Activated CD4-positive, alpha-beta T cell treated with anti-CD3 and anti-CD28 coated beads, Interleukin-2, amount 50 U/mL, for 1 hour (primary cell): ENCODE results near the gene RAB8A.
"Not testable (repeated sequence)": the region's sequence is repeated elsewhere in the genome, so short reads cannot be mapped to it uniquely, and the experiment has no call there.

Experiments
- DNase-seq: peaks from one replicate; pipeline ENCODE4 v3.0.0-alpha.2; 2020

RAB8A gene

GRCh38 chr19:16113727-16114126 lies 2.0 kb downstream of the RAB8A start:
- no peak for DNase-seq

DNA sequence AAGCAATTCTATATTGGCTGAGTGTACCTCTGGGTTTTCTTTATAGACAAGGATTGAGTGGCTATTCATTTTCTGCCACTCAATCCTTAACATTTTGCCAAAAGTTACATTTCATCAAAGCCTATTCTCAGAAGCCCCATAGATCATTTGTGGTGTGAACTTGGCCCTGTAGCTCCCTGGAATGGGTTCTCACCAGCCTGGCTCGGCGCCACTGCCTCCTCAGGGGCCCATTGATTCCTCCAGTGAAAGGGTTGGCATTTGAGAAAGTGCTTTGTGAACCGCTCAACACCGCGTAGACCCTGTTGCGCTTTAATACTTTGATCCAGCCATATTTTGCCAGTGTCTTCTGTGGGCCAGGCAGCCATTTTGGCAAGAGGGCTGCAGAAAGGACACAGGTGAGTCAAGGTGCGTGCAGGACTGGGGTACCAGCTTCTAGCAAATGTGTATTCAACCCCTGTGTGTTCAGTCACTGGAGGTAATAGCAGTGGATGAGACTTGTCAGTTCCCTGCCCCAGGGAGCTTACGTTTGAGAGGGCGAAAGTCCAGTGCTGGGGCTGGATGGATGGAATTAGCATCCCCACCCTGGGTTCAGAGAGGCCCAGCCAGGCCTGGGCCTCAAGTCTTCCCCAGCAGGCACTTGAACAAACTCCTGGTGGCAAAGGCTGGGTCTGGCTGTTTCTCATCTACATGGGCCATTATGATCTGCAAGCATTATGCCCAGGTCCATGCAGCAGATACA lies 3.8 kb downstream of the RAB8A start:
- no peak for DNase-seq

DNA sequence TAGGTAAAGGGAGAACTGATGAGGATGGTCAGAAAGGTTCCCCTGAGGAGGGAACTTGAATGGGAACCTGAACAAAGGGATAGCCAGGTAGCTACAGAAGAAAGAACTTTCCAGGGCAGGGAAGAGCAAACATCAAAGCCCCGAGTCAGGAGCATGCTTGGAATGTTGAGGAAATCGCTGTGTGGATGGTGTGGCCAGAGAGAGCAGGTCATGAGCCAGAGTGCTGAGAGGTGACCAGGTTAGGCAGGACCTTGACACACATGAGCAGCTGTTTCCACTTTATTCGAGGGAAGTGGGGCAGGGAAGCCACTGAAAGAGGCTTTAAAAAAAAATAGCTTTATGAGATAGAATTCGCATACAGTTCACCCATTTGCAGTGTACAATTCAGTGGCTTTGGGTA lies 4.4 kb downstream of the RAB8A start:
- no peak for DNase-seq

DNA sequence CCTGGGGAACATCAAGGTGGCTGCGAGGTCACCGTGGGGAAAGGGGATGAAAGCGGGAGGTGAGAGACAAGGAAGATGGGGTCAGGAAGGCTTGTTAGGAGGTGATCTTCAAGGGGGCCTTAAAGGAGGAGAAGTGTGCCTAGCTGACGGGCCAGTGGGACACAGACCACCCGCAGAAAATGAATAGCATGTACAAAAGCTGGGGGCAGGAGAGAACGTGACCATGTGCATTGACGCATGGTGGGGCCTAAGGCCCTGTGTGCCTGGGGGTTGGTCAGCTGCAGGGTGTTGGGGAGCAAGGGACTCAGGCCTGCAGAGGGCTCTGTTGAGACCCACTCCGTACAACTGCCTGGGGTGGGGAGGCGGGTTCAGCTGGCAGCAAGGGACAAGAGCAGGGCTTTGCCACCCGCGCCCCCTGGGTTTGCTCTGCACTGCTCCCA lies 5.9 kb downstream of the RAB8A start:
- DNase-seq: no peak

- DNase-seq: no peak
These were observed 6.9 kb downstream of the RAB8A start for GRCh38 chr19:16118489-16119033.

- DNase-seq: not testable (repeated sequence)
These were observed 7.6 kb downstream of the RAB8A start for GRCh38 chr19:16119075-16119857.

DNA sequence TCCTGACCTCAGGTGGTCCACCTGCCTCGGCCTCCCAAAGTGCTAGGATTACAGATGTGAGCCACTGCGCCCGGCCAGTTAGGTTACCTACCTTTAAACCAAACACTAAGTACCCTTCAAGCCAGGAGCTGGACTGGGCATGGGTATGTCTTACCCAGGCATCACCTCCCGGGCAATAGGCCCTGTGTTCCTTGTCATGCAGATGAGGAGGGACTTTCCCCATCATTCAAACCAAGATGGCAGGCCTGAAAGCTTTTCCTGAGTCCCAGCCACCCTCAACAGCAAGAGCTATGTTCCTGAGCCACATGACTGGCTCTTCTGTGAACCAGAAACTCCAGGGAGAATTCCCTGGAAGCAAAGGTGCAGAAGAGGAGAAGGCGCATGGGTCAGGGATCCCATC lies 9.5 kb downstream of the RAB8A start:
- no peak for DNase-seq

DNA sequence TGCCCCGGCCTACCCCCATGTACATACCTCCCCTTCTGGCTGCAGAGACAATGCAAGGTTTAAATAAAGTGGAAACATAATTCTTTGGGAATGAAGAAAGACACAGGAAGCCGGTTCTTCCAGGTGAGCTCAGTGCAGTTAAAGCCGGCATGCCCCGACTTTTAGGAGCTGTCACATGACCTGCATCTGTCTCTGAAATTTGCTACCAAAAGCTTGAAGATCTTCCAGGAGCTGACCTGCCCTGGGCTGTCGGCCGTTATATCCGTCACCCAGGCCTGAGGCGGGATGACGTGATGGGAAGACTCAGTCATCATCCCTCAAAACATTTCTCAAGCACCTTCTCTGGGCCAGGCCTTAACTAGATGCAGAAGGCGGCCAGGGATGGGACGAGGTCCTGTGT lies 10.3 kb downstream of the RAB8A start:
- no peak for DNase-seq

DNA sequence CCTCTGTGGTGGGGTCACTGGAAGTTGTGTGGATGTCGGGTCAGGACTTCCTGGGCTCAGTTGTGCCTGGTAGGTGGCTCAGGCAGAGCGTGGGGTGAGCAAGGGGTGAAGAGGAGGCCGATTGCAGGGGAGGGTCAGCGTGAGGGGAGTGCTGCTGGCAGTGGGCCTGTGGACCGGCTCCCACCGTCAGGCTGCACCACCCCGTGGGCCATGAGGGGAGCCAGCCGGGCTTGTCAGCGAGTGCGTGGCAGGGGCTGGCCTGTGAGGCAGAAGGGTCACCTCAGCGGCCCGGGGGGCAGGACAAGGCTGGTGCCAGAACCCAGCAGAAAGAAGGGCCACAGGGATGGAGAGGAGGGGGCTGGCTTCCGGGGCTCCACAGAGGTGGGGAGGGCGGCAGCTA lies 13.3 kb downstream of the RAB8A start:
- DNase-seq: no peak

GRCh38 chr19:16125737-16126495 lies 14.2 kb downstream of the RAB8A start:
- DNase-seq: no peak

DNA sequence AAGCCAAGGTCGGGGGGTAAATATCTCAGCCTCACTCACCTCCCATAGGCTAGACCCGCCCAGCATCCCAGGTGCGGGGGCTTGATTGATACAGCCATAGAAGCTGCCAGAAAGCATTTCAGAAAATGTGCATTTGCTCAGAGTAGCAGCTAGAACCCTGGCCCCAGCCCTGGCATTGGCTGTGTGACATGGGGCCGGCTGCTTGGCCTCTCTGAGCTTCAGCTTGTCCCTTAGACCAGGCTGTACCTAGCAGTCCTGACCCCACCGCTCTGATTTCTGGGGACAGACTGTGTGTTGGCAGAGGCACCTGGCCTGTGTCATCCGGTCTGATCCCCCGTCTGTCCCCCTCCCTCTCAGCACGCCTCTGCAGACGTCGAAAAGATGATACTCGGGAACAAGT lies 15.4 kb downstream of the RAB8A start:
- no peak for DNase-seq

DNA sequence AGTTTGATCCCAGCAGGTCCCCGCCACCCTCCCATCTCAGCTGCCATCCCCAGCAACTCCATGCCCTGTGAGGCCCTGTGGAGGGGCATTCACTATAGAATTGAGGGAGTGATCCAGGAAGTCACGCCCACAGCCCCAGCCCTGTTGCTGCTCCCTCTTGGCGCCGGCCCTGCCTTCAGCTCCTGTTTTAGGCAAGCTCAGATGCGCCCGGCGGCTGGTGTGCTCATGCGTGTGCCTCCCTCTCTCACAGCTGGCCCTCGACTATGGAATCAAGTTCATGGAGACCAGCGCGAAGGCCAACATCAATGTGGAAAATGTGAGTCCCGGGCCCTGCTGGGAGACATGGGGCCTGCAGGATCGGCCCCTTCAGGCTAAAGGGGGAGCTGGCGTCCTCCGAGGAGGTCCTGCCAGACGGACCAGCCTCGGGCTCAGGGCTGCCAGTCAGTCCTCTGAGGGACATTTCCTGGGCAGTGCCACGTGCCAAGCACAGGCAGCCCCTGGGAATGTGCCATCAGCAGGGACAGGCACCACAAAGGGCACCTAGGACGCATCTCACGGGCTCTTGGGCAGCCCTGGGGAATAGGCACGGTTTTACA lies 16.2 kb downstream of the RAB8A start:
- DNase-seq: no peak

- DNase-seq: no peak
These were observed 20.0 kb downstream of the RAB8A start for GRCh38 chr19:16131648-16132047.

DNA sequence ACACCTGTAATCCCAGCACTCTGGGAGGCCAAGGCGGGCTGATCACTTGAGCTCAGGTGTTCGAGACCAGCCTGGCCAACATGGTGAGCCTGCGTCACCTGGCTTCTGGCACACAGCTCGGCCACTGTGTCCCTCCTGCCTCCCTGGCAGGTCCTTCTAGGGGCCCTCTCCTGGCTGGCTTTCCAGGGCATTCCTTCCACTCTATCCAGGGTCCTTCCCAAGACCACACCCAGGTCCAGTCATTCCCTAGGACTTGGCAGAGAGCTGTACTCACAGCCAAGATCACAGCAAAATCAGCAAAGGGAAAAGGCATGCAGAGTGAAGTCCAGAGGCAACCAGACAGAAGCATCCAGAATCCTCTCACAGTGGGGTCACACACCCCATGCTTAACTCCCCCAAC lies 22.1 kb downstream of the RAB8A start:
- DNase-seq: no peak

- DNase-seq: no peak
These were observed 22.8 kb downstream of the RAB8A start for GRCh38 chr19:16134510-16134909.

DNA sequence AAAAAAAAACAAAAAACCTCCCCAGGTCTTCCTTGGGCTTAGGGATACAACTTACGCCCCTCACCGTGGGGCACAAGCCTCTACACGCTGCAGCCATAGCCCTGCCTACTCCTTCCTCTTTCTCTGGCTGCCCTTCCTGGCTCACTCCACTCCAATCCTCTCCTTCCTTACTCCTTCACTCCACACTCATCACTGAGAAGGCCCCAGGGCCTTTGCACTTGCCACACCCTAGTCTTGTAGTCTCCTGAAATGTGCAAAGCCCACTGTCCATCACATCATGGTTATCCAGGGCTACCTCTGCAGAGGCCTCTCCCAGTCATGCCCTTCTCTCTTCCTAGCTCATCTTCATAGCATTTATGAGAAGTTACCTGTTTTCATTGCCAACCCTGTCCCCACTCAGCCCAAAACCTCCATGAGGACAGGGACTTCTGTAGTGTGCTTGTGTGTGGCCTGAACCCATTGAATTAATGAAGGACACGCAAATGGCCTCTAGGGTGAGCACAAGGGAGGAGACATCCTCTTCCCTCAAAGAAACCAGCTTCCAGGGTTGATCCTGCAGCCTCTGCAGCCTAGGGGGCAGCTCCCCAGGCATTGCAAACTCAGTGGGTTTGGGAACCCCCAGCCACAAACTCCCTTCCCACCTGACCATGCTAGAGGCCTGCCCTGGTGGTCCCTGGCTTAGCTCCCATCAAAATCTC lies 23.9 kb downstream of the RAB8A start:
- DNase-seq: no peak

DNA sequence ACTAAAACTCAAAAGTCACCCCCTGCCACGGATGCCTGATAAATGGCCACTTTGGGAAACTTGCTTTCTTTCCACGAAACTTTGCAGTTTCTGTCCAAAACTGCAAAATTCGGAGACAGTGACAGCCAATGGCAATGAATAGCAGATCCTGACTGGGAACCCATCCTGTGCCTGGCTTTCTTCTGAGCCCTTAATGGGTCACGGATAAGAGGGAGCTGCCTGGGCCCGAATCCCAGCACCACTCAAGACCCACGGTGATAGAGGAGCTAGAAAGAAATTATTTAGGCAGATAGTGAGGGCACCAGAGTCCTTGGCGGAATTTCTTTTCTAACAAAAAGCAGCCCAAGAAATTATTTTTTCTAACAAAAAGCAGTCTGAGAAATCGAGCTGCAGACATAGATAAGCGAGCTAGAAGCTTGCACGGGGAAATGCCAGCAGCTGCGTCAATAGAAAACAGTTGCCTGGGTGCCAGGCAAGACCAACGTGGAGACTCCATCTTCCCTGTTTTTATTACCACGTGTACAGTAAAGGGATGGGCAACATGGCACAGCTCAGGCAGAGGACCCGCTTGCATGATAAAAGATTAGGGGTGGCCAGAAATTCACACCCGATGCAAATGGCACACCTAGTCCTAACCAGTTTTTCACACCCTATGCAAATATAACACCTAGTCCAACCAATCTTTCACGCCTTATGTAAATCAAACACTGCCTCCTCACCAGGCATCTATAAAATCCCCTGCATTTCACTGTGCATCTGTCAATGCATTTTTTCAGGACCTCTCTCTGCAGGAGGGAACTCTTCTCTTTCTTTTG lies 24.7 kb downstream of the RAB8A start:
- no peak for DNase-seq

DNA sequence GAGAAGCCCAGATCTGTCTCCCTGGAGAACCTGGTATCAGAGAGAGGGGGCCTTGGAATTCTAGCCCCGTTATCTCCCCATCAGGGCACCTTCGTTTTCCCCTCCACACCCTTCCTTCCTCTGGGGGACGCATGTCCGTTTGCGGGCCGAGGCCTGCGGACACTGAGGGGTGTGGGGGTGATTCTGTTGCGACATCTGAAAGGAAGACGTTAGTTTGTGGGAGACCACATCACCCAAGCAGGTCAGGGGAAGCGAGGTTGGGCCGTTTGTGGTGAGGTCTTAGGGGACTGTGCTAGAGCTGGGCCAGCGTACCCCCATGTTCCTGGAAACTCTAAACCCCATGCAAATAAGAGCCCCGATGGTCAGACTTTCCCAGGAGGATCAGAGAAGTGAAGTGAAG lies 28.1 kb downstream of the RAB8A start:
- no peak for DNase-seq

DNA sequence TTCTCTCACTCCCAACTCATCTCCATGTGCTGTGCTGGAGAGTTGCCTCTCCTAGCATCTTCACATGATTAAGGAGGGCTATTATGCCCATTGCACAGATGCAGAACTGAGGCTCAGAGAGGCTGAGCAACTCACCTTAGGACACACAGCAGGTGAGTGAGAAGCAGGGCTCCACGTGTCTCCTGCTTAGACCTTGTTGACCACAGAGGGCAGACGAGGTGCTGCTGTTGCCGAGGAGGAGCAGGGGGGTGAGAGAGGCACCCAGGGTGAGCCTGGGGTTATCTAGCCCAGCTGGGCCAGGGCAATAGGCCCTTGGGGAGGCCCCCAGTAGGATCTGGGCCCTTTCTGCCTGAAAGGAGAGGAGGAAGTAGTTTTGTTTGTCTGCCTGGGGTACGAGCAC lies 29.4 kb downstream of the RAB8A start:
- DNase-seq: no peak

- DNase-seq: no peak
These were observed 30.4 kb downstream of the RAB8A start for GRCh38 chr19:16142032-16142580.
